Nephron (organoid): ENCODE measurements around the gene BMPR2.
"Not testable (repeated sequence)": the region's sequence is repeated elsewhere in the genome, so short reads cannot be mapped to it uniquely, and the experiment has no call there.

Source experiments
- H3K27ac Mint-ChIP-seq, 3 experiments: 2 replicates each; pipeline ENCODE4 v1.8.0; 2020; ENCODE audit warnings: mixed read lengths in 3 of 3, mild to moderate bottlenecking in 2 of 3, moderate library complexity in 1 of 3
- H3K27me3 Mint-ChIP-seq: 2 replicates; pipeline ENCODE4 v1.8.0; 2021; ENCODE audit warnings: low read depth, mild to moderate bottlenecking, moderate library complexity, mixed read lengths
- H3K36me3 Mint-ChIP-seq: 2 replicates; pipeline ENCODE4 v1.8.0; 2020; ENCODE audit warnings: low read depth, mixed read lengths
- H3K4me1 Mint-ChIP-seq: 2 replicates; pipeline ENCODE4 v1.8.0; 2020; ENCODE audit warnings: mixed read lengths
- H3K4me3 Mint-ChIP-seq, 3 experiments: 2 replicates each; pipeline ENCODE4 v1.8.0; 2020; ENCODE audit warnings: mild to moderate bottlenecking in 3 of 3, mixed read lengths in 3 of 3, moderate library complexity in 2 of 3
- H3K9me3 Mint-ChIP-seq: 2 replicates; pipeline ENCODE4 v1.8.0; 2020; ENCODE audit warnings: mixed read lengths
- TF ChIP-seq, protein P1 (sequence below), 3 experiments: fragments of 200-600 bp; sonication (generic); IDR thresholded peaks; one replicate each; pipeline ENCODE4 v1.5.0; 2021; ENCODE audit warnings: antibody characterized with exemption in 3 of 3; ENCODE audit not compliant: unreplicated experiment in 3 of 3

Gene BMPR2

DNA sequence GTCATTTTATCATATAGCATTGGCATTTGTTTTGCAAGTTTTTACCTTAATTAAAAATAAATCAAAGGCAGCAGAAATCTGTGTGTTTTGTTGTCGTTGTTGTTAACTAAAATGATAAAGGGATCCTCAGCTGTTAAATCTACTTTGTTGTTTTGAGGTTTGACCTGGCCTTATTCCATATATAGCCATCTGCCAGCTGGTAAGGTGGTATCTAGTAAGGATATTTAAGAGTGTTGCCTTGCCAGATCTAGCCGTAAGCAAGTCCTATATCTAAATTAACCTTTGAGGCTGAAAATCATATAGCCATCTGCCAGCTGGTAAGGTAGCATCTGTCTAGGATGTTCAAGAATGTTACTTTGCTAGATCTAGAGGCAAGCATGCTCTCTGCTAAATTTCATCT, 56.6 kb downstream of the BMPR2 start:
- Mint-ChIP-seq H3K4me1 (peaks cover 30% of the 10 kb centered on the region), H3K4me3 (no peak overlapping the region)

DNA sequence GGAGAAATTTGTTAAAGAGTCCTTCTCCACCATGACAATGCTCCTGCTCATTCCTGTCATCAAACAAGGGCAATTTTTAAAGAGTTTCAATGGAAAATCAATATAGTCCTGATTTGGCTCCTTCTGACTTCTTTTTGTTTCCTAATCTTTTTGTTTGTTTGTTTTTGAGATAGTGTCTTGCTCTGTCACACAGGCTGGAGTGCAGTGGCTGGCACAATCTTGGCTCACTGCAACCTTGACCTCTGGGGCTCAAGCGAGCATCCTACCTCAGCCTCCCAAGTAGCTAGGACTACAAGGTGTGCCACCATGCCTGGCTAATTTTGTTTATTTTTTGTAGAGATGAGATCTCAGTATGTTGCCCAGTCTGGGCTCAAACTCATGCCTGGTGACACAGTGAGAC, 58.3 kb downstream of the BMPR2 start:
- Mint-ChIP-seq H3K36me3 (peaks cover 7% of the 10 kb centered on the region), H3K27ac (no peak overlapping the region), H3K27me3 (no peaks in the 10 kb centered on the region), H3K4me1 (peaks cover 22% of the 10 kb centered on the region), H3K4me3 (no peak overlapping the region), H3K9me3 (no peaks in the 10 kb centered on the region)
- TF ChIP-seq, protein P1, sequence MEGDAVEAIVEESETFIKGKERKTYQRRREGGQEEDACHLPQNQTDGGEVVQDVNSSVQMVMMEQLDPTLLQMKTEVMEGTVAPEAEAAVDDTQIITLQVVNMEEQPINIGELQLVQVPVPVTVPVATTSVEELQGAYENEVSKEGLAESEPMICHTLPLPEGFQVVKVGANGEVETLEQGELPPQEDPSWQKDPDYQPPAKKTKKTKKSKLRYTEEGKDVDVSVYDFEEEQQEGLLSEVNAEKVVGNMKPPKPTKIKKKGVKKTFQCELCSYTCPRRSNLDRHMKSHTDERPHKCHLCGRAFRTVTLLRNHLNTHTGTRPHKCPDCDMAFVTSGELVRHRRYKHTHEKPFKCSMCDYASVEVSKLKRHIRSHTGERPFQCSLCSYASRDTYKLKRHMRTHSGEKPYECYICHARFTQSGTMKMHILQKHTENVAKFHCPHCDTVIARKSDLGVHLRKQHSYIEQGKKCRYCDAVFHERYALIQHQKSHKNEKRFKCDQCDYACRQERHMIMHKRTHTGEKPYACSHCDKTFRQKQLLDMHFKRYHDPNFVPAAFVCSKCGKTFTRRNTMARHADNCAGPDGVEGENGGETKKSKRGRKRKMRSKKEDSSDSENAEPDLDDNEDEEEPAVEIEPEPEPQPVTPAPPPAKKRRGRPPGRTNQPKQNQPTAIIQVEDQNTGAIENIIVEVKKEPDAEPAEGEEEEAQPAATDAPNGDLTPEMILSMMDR (IDR thresholded peaks at IDR 0.05; ENCODE audit: unreplicated experiment in 3 of 3), result no peak

More for the DNA sequence above, 56.6 kb downstream of the BMPR2 start:
- TF ChIP-seq, protein P1 (IDR thresholded peaks at IDR 0.05; ENCODE audit: unreplicated experiment in 3 of 3), result no peak
- Mint-ChIP-seq H3K9me3 (no peaks in the 10 kb centered on the region), H3K36me3 (peaks cover 15% of the 10 kb centered on the region), H3K27me3 (no peaks in the 10 kb centered on the region), H3K27ac (peak overlapping the region in 1 of 3 experiments; percentile 49)

DNA sequence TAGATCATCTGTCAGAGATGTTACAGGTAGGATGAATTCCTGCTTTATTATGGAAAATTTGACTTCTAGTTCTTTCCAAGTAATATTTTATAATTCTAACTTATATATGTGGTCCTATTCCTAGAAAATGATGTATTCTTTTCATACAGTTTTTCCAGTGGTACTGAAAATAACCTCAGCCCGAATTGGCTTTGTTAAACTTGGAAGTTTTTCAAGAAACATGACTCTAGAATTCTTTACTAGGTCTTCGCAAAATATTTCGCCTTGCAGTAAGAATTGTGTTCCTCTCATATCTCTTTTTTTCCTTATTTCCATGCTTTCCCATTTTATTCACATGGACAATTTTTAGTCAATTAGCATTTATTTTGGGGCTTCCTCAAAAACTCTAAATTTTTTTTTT, 60.5 kb downstream of the BMPR2 start:
- peaks cover 12% of the 10 kb centered on the region for H3K36me3 Mint-ChIP-seq

DNA sequence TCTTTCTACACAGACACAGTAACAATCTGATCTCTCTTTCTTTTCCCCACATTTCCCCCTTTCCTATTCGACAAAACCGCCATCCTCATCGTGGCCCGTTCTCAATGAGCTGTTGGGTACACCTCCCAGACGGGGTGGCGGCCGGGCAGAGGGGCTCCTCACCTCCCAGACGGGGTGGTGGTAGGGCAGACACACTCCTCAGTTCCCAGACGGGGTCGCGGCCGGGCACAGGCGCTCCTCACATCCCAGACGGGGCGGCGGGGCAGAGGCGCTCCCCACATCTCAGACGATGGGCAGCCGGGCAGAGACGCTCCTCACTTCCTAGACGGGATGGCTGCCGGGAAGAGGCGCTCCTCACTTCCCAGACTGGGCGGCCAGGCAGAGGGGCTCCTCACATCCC, 64.0 kb downstream of the BMPR2 start:
- H3K27ac Mint-ChIP-seq, H3K4me3 Mint-ChIP-seq, H3K9me3 Mint-ChIP-seq, H3K27me3 Mint-ChIP-seq, H3K4me1 Mint-ChIP-seq: not testable (repeated sequence)
- H3K36me3 Mint-ChIP-seq, result peaks cover 36% of the 10 kb centered on the region

More for the DNA sequence above, 60.5 kb downstream of the BMPR2 start:
- TF ChIP-seq, protein P1 (IDR thresholded peaks at IDR 0.05; ENCODE audit: unreplicated experiment in 3 of 3), result no peak
- Mint-ChIP-seq H3K27ac (no peak overlapping the region), H3K9me3 (no peaks in the 10 kb centered on the region), H3K4me1 (peaks cover 19% of the 10 kb centered on the region), H3K4me3 (no peak overlapping the region), H3K27me3 (no peaks in the 10 kb centered on the region)

DNA sequence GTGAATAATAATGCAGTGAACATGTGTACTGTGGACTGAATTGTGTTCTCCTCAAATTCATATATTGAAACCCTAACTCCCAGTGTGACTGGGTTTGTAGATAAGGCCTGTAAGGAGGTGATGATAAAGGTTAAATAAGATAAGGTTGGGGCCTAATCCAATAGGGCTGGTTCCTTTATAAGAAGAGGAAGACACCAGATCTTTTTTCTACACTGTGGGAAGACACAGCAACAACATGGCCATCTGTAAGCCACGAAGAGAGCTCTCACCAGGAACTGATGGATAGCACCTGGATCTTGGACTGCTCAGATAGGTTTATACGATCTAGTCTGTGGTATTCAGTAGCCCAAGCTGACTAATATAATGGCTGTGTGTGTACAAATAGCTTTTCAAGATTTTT, 66.8 kb downstream of the BMPR2 start:
- Mint-ChIP-seq H3K9me3 (no peaks in the 10 kb centered on the region), H3K4me1 (no peaks in the 10 kb centered on the region), H3K27me3 (no peaks in the 10 kb centered on the region), H3K36me3 (peaks cover 39% of the 10 kb centered on the region), H3K4me3 (no peak overlapping the region), H3K27ac (no peak overlapping the region)
- TF ChIP-seq, protein P1 (IDR thresholded peaks at IDR 0.05; ENCODE audit: unreplicated experiment in 3 of 3), result no peak

DNA sequence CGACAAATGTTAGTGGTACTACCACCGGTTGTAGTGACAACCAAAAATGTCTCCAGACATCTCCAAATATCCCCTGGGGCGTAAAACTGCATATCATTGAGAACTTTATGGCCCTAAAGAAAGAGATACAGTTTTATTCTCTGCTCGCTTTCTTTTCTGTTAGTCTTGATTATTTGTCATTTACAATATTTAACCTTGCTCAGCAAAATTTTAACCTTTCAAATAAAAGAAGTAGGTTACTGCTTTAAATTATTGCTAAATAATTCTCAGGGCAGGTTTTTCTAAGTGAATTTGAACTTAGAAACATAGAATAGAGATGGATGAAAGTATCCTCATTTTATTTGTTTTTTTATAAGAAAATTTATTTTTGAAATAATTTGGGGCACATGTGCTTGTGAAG, 67.9 kb downstream of the BMPR2 start:
- peaks cover 5% of the 10 kb centered on the region for H3K4me1 Mint-ChIP-seq
- no peak overlapping the region for H3K4me3 Mint-ChIP-seq
- H3K9me3 Mint-ChIP-seq, result no peaks in the 10 kb centered on the region
- peaks cover 40% of the 10 kb centered on the region for H3K36me3 Mint-ChIP-seq
- no peak overlapping the region for H3K27ac Mint-ChIP-seq
- TF ChIP-seq, protein P1 (IDR thresholded peaks at IDR 0.05; ENCODE audit: unreplicated experiment in 3 of 3), result no peak
- H3K27me3 Mint-ChIP-seq, result no peaks in the 10 kb centered on the region
